Measurements from ENCODE around the gene REV3L.

Gene REV3L

DNA sequence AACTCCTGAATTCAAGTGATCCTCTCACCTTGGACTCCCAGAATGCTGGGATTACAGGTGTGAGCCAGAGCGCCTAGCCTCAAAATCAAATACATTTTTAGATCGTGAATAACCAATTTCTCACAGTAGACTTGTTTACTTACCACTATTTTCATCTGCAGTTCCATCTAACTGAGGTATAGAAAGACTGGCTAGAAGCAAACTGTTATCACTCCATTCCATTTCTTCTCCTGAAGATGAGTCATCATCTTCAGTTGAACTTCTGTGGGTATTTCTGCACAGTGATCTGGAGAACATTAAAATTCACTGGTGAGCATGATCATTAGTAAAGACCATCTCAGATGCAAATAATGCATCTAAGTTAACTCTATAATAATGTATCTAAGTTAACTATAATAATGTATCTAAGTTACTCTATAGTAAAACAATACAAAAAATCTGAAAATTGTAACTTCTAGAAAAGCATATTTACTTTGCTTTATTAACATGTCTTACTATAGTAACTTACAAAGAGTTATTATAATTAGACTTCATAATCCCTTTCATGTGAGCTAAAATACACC, 105.4 kb downstream of the REV3L start:
- FAIRE-seq: no peak
- DNase-seq (ENCODE audit: insufficient read length, low spot score): no peak
- TF ChIP-seq SPI1 (IDR thresholded peaks at IDR 0.05; ENCODE audit: low read depth, low read length) (no peak), PAX5 (IDR thresholded peaks at IDR 0.05; ENCODE audit: insufficient read depth, low read length, severe bottlenecking) (no peak), POLR2AphosphoS5 (IDR thresholded peaks at IDR 0.05; ENCODE audit: low read depth, low read length) (no peak)

DNA sequence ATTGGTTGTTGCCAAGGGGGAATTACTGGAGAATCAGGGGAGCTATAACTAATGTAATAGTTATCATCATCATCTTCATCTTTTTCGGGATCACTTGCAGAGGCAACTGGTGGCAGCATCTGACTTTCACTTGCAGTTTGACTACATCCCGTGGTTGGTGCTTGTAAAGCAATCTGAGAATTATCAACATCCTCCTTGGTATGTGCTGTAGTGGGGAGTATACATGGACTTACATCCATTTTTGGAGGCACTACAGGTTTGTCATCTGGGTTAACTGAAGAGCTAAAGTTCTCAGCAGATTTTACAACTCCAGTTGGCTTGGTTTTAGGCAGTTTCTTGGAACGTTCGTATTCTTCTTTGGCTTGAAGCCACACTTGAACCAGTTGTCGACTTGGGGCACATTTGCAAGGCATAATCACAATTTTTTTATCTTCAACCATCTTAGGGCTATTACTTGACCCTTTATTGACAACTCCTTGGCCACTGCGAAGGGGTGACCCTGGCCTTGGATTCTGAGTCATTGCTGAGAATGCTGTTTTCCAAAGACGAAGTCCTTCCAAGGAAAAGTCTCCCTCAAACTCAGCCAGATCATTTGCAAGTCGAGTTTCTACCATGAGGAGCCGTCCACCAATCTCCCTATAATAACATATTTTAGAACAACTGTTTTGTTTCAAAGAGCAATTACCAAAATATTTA, 115.5 kb downstream of the REV3L start:
- DNase-seq (ENCODE audit: insufficient read length, low spot score) (no peak), FAIRE-seq (peak; percentile 43)
- TF ChIP-seq POLR2A (IDR thresholded peaks at IDR 0.05; ENCODE audit: low read depth, low read length) (no peak), POLR2AphosphoS5 (IDR thresholded peaks at IDR 0.05; ENCODE audit: low read depth, low read length) (no peak), SPI1 (IDR thresholded peaks at IDR 0.05; ENCODE audit: low read depth, low read length) (no peak), POU2F2 (IDR thresholded peaks at IDR 0.05; ENCODE audit: low read depth, low read length) (no peak), TAF1 (IDR thresholded peaks at IDR 0.05; ENCODE audit: low read depth, low read length) (no peak), PAX5 (IDR thresholded peaks at IDR 0.05; ENCODE audit: insufficient read depth, low read length, severe bottlenecking) (no peak)

- DNase-seq (ENCODE audit: insufficient read length, low spot score) (no peak), FAIRE-seq (no peak)
- TF ChIP-seq POLR2AphosphoS5 (IDR thresholded peaks at IDR 0.05; ENCODE audit: low read depth, low read length): no peak
- TF ChIP-seq POLR2A (IDR thresholded peaks at IDR 0.05; ENCODE audit: low read depth, low read length): no peak
- no peak for TF ChIP-seq POU2F2 (IDR thresholded peaks at IDR 0.05; ENCODE audit: low read depth, low read length)
- no peak for TF ChIP-seq PAX5 (IDR thresholded peaks at IDR 0.05; ENCODE audit: insufficient read depth, low read length, severe bottlenecking)
- no peak for TF ChIP-seq SPI1 (IDR thresholded peaks at IDR 0.05; ENCODE audit: low read depth, low read length)
- TF ChIP-seq TAF1 (IDR thresholded peaks at IDR 0.05; ENCODE audit: low read depth, low read length): no peak
These were observed 121.4 kb downstream of the REV3L start for GRCh38 chr6:111361648-111362047.

DNA sequence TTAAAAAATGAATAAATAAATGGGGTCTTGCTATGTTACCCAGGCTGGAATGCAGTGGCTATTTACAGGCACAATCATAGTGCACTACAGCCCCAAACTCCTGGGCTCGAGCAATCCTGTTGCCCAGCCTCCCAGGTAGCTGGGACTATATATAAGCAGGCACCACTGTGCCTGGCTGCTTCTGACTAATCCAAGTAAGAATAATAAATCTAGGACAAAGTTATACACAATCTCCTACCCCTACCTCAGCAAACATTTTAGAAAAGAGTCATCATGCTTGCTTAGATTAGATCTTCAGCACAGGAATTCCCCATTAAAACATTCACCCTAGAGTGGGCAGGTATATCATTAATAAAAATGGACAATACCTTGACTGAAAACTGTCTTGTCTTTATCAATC, 124.6 kb downstream of the REV3L start:
- no peak for DNase-seq (ENCODE audit: insufficient read length, low spot score)
- FAIRE-seq: no peak

GRCh38 chr6:111357705-111358104, 125.3 kb downstream of the REV3L start:
- DNase-seq (ENCODE audit: insufficient read length, low spot score): no peak
- no peak for FAIRE-seq
- TF ChIP-seq POLR2AphosphoS5 (IDR thresholded peaks at IDR 0.05; ENCODE audit: low read depth, low read length) (no peak), PAX5 (IDR thresholded peaks at IDR 0.05; ENCODE audit: insufficient read depth, low read length, severe bottlenecking) (no peak), POLR2A (IDR thresholded peaks at IDR 0.05; ENCODE audit: low read depth, low read length) (no peak), TAF1 (IDR thresholded peaks at IDR 0.05; ENCODE audit: low read depth, low read length) (no peak), POU2F2 (IDR thresholded peaks at IDR 0.05; ENCODE audit: low read depth, low read length) (no peak), SPI1 (IDR thresholded peaks at IDR 0.05; ENCODE audit: low read depth, low read length) (no peak)

More for the DNA sequence above, 124.6 kb downstream of the REV3L start:
- no peak for TF ChIP-seq TAF1 (IDR thresholded peaks at IDR 0.05; ENCODE audit: low read depth, low read length)
- no peak for TF ChIP-seq POLR2AphosphoS5 (IDR thresholded peaks at IDR 0.05; ENCODE audit: low read depth, low read length)
- TF ChIP-seq SPI1 (IDR thresholded peaks at IDR 0.05; ENCODE audit: low read depth, low read length): no peak
- no peak for TF ChIP-seq POU2F2 (IDR thresholded peaks at IDR 0.05; ENCODE audit: low read depth, low read length)
- no peak for TF ChIP-seq PAX5 (IDR thresholded peaks at IDR 0.05; ENCODE audit: insufficient read depth, low read length, severe bottlenecking)
- no peak for TF ChIP-seq POLR2A (IDR thresholded peaks at IDR 0.05; ENCODE audit: low read depth, low read length)

- DNase-seq (ENCODE audit: insufficient read length, low spot score): no peak
- TF ChIP-seq TAF1 (IDR thresholded peaks at IDR 0.05; ENCODE audit: low read depth, low read length) (no peak), PAX5 (IDR thresholded peaks at IDR 0.05; ENCODE audit: insufficient read depth, low read length, severe bottlenecking) (no peak), POLR2AphosphoS5 (IDR thresholded peaks at IDR 0.05; ENCODE audit: low read depth, low read length) (no peak), SPI1 (IDR thresholded peaks at IDR 0.05; ENCODE audit: low read depth, low read length) (no peak), POLR2A (IDR thresholded peaks at IDR 0.05; ENCODE audit: low read depth, low read length) (no peak), POU2F2 (IDR thresholded peaks at IDR 0.05; ENCODE audit: low read depth, low read length) (no peak)
- no peak for FAIRE-seq
These were observed 126.5 kb downstream of the REV3L start for GRCh38 chr6:111356551-111356950.

- no peak for TF ChIP-seq PAX5 (IDR thresholded peaks at IDR 0.05; ENCODE audit: insufficient read depth, low read length, severe bottlenecking)
- no peak for TF ChIP-seq SPI1 (IDR thresholded peaks at IDR 0.05; ENCODE audit: low read depth, low read length)
- TF ChIP-seq TAF1 (IDR thresholded peaks at IDR 0.05; ENCODE audit: low read depth, low read length): no peak
- no peak for FAIRE-seq
- no peak for DNase-seq (ENCODE audit: insufficient read length, low spot score)
These were observed 128.1 kb downstream of the REV3L start for GRCh38 chr6:111354758-111355555.

- TF ChIP-seq PAX5 (IDR thresholded peaks at IDR 0.05; ENCODE audit: insufficient read depth, low read length, severe bottlenecking) (no peak), POU2F2 (IDR thresholded peaks at IDR 0.05; ENCODE audit: low read depth, low read length) (no peak), SPI1 (IDR thresholded peaks at IDR 0.05; ENCODE audit: low read depth, low read length) (no peak), POLR2AphosphoS5 (IDR thresholded peaks at IDR 0.05; ENCODE audit: low read depth, low read length) (no peak), TAF1 (IDR thresholded peaks at IDR 0.05; ENCODE audit: low read depth, low read length) (no peak), POLR2A (IDR thresholded peaks at IDR 0.05; ENCODE audit: low read depth, low read length) (no peak)
- DNase-seq (ENCODE audit: insufficient read length, low spot score): no peak
- FAIRE-seq: no peak
These were observed 129.0 kb downstream of the REV3L start for GRCh38 chr6:111353912-111354462.

DNA sequence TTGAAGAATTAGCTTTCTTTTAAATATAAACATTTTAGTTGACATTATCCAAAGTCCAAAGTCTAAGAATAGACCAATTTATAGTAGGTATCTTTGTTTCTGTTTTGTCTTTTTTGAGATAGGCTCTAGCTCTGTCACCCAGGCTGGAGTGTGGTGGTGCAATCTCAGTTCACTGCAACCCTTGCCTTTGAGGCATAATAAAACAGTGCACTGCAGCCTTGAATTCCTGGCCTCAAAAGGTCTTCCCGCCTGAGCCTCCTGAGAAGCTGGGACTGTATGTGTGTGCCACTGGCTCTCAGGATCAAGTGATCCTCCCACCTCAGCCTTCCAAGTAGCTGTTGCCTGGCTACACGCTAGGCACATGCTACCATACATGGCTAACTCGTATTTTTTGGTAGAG, 135.4 kb downstream of the REV3L start:
- TF ChIP-seq TAF1 (IDR thresholded peaks at IDR 0.05; ENCODE audit: low read depth, low read length): no peak
- no peak for TF ChIP-seq PAX5 (IDR thresholded peaks at IDR 0.05; ENCODE audit: insufficient read depth, low read length, severe bottlenecking)
- TF ChIP-seq POLR2AphosphoS5 (IDR thresholded peaks at IDR 0.05; ENCODE audit: low read depth, low read length): no peak
- no peak for TF ChIP-seq POLR2A (IDR thresholded peaks at IDR 0.05; ENCODE audit: low read depth, low read length)
- TF ChIP-seq SPI1 (IDR thresholded peaks at IDR 0.05; ENCODE audit: low read depth, low read length): no peak
- TF ChIP-seq POU2F2 (IDR thresholded peaks at IDR 0.05; ENCODE audit: low read depth, low read length): no peak
- FAIRE-seq: no peak
- no peak for DNase-seq (ENCODE audit: insufficient read length, low spot score)
